ENCODE measurements around the gene EDIL3.

EDIL3 gene

GRCh38 chr5:83911367-83911919 lies 473.2 kb downstream of the EDIL3 start:
- no peak for DNase-seq (ENCODE audit: low spot score)

GRCh38 chr5:83900306-83900705 lies 484.4 kb downstream of the EDIL3 start:
- no peak for DNase-seq (ENCODE audit: low spot score)

GRCh38 chr5:83899326-83899970 lies 485.2 kb downstream of the EDIL3 start:
- no peak for DNase-seq (ENCODE audit: low spot score)

DNA sequence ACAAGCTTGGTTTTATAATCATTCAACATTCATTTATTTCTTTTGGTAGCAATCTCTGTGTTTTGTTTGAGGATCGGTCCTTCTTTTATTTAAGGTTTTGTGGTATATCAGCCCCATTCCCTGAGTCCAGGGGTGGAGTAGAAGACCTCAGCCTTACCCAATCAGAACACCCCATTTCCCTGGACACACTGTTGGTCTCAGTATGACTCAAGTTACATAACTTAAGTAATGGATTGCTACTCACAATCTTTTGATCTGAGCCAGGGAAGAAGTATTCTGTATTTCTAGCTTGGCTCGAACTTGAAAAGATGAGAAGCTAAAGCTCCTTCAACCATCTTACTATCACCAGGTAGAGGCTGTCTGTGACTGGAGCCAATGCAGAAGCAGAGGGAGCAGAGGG lies 488.8 kb downstream of the EDIL3 start:
- peak; percentile 35 for DNase-seq (ENCODE audit: low spot score)

GRCh38 chr5:83891261-83891660 lies 493.4 kb downstream of the EDIL3 start:
- DNase-seq (ENCODE audit: low spot score), result no peak

All from RKO (cell line).